Measurements from ENCODE around the gene G0S2.

The G0S2 gene

DNA sequence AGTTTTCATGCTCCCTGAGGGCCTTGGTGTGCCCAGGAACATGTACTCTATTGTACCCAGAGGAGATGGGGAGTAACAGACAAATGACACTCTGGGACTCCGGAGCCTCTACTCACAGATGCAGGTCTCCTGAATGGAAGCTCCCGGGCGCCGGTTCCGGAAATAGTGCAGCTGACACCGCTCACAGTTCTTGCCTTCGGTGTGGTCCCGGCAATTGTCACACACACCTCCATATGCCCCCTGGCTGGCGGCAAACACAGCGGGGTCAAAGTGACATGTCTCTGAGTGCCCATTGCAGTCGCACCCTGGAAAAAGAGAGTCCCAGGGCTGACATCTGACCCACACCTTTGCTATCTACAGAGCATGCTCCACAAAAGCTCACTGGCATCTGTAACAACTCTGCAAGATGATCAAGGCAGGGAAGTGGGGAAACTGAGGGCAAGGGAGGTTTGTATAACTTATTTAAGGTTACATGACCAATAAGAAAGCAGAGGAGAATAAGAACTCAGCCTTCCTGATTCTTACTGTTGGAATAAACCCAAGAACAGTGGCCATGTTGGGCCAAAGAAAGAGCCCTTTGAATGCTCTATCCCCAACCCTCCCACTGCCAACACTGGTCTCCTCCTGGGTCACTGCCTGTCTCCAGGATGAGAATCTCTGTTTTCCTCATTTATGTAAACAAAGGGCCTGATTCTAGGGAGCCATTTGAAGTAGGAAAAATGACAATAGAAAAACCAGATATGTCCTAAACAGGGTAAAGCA lies 45.4 kb upstream of the G0S2 start:
- H3K18ac ChIP-seq (ENCODE audit: low read depth in 1 of 2, low read length in 2 of 2): peak overlapping the region in 1 of 2 experiments; percentile 52

DNA sequence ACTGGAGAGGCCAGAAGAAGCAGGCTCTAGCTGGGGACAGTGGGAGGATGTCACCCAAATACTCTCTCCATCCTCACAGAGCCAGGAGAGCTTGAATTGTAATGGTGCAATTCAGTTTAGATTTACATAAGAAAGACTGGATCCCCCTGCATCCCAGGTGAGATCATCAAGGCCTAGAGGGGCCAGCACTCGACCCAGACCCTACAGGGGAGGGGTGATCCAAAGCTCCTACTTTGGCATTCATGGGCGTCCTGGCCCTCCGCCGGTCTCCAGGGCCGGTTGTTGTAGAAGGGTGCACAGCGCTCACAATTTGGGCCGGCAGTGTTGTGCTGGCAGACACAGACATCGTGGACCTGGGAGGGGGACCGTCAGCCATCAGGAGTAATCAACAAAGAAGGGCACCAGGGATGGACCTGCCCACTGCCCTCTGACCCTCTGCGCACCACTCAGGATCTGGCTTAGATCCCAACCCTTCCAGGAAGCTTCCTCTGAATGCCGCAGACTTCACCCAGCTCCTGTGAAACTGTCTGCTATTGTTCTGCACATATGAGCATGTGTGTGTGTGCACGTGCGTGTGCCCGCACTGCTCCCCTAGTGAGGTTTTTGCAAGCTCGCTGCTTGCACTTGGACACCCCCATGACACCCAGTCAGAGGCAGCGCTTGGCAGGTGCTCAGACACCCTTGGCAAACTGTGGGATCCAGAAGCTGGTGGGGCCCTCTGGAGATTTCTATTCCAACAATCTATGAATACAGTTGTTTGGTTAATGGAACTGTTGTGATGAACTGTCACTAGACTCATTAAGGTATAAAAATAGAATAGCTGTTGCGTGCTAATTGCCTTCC lies 44.6 kb upstream of the G0S2 start:
- DNase-seq: no peak
- WGBS: 79% methylated on average over 17 of the region's 17 CpGs
- H3K4me1 ChIP-seq (ENCODE audit: control insufficient read depth, insufficient read depth, low read depth, low read length): peaks cover 23% of the 10 kb centered on the region
- no peak overlapping the region for H3K4ac ChIP-seq (ENCODE audit: low read depth in 1 of 2, low read length in 2 of 2)
- no peak overlapping the region for H3K14ac ChIP-seq (ENCODE audit: low read length in 2 of 2)
- no peak overlapping the region for H3K27ac ChIP-seq (ENCODE audit: low read length, poor library complexity, severe bottlenecking)
- no peak overlapping the region for H2AFZ ChIP-seq (ENCODE audit: low read depth, low read length)
- H3K9me3 ChIP-seq (ENCODE audit: control insufficient read depth, low read length): no peaks in the 10 kb centered on the region
- no peaks in the 10 kb centered on the region for H3K79me1 ChIP-seq (replicated peaks; ENCODE audit: low read length, poor library complexity, severe bottlenecking)
- H2BK12ac ChIP-seq (ENCODE audit: low read length in 2 of 2): no peak overlapping the region
- H3K4me2 ChIP-seq (ENCODE audit: low read length, poor library complexity, severe bottlenecking): no peak overlapping the region
- H3K4me3 ChIP-seq (ENCODE audit: insufficient read depth in 1 of 2, low read depth in 1 of 2, low read length in 2 of 2): no peak overlapping the region
- no peak overlapping the region for H2BK15ac ChIP-seq (ENCODE audit: low read depth, poor library complexity, severe bottlenecking)
- no peak overlapping the region for H4K8ac ChIP-seq (ENCODE audit: low read length)
- no peak overlapping the region for H2BK120ac ChIP-seq (ENCODE audit: low read depth, low read length)
- no peak overlapping the region for H3K9ac ChIP-seq (ENCODE audit: low read length)
- no peak overlapping the region for H2BK5ac ChIP-seq (ENCODE audit: low read depth, low read length, poor library complexity, severe bottlenecking)
- H2AK5ac ChIP-seq (ENCODE audit: low read length, severe bottlenecking): no peak overlapping the region
- no peak overlapping the region for H3K23ac ChIP-seq (ENCODE audit: low read length in 2 of 2)
- no peak overlapping the region for H3K18ac ChIP-seq (ENCODE audit: low read depth in 1 of 2, low read length in 2 of 2)
- peak overlapping the region; percentile 1 for H4K91ac ChIP-seq (ENCODE audit: low read length)
- H3K27me3 ChIP-seq (ENCODE audit: control insufficient read depth in 1 of 2, insufficient read depth in 1 of 2, low read length in 2 of 2): no peaks in the 10 kb centered on the region
- H3K36me3 ChIP-seq (ENCODE audit: control insufficient read depth in 1 of 2, insufficient read depth in 2 of 2, low read depth in 1 of 2, low read length in 2 of 2): peaks cover 0 to 3% of the 10 kb centered on the region in 2 experiments

More for the DNA sequence above, 45.4 kb upstream of the G0S2 start:
- Histone ChIP-seq H2BK5ac (ENCODE audit: low read depth, low read length, poor library complexity, severe bottlenecking) (no peak overlapping the region), H3K27me3 (ENCODE audit: control insufficient read depth in 1 of 2, insufficient read depth in 1 of 2, low read length in 2 of 2) (no peaks in the 10 kb centered on the region), H3K23ac (ENCODE audit: low read length in 2 of 2) (no peak overlapping the region), H2BK15ac (ENCODE audit: low read depth, poor library complexity, severe bottlenecking) (no peak overlapping the region), H3K9me3 (ENCODE audit: control insufficient read depth, low read length) (no peaks in the 10 kb centered on the region), H3K79me1 (replicated peaks; ENCODE audit: low read length, poor library complexity, severe bottlenecking) (no peaks in the 10 kb centered on the region), H2BK12ac (ENCODE audit: low read length in 2 of 2) (no peak overlapping the region), H4K91ac (ENCODE audit: low read length) (no peak overlapping the region), H3K4ac (ENCODE audit: low read depth in 1 of 2, low read length in 2 of 2) (peak overlapping the region in 1 of 2 experiments; percentile 30), H4K8ac (ENCODE audit: low read length) (no peak overlapping the region), H3K4me3 (ENCODE audit: insufficient read depth in 1 of 2, low read depth in 1 of 2, low read length in 2 of 2) (no peak overlapping the region), H3K4me2 (ENCODE audit: low read length, poor library complexity, severe bottlenecking) (no peak overlapping the region), H3K14ac (ENCODE audit: low read length in 2 of 2) (no peak overlapping the region), H3K9ac (ENCODE audit: low read length) (no peak overlapping the region), H3K4me1 (ENCODE audit: control insufficient read depth, insufficient read depth, low read depth, low read length) (peaks cover 30% of the 10 kb centered on the region), H2AK5ac (ENCODE audit: low read length, severe bottlenecking) (no peak overlapping the region), H2BK120ac (ENCODE audit: low read depth, low read length) (no peak overlapping the region), H3K27ac (ENCODE audit: low read length, poor library complexity, severe bottlenecking) (no peak overlapping the region), H3K36me3 (ENCODE audit: control insufficient read depth in 1 of 2, insufficient read depth in 2 of 2, low read depth in 1 of 2, low read length in 2 of 2) (peaks cover 0 to 3% of the 10 kb centered on the region in 2 experiments), H2AFZ (ENCODE audit: low read depth, low read length) (no peak overlapping the region)
- no peak for DNase-seq
- WGBS: 97% methylated on average over 11 of the region's 11 CpGs

DNA sequence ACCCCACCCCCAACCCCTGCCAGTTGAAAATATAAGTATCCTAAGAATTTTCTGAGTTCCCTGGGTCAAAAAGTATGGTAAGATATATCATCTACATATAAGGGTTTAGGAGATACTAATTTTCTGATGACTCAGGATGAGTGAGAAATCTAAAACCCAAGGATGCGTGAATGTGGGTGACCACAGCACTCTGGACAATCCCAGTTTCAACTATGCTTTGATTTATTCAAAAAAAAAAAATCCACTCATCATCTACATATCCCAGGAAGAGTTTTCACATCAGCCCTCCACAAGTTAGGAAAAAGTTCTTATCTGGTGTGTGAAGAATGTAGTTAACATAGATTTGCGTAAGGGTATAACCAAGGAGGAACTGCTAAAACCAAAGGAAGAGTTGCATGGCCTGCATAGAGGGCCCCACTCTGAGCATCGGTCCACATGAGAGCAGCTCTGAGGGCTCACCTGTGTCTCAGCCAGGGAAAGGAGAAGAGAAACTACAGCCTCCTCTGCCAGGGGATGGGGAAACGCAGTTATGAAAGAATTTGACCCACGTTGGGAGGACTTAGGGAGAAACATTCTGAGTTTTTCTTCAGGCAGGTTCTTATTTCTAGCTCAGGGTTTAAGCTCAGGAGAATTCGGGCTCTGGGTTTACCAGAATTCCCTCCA lies 41.7 kb upstream of the G0S2 start:
- H2AFZ ChIP-seq (ENCODE audit: low read depth, low read length): no peak overlapping the region
- no peak overlapping the region for H2BK5ac ChIP-seq (ENCODE audit: low read depth, low read length, poor library complexity, severe bottlenecking)
- H3K9me3 ChIP-seq (ENCODE audit: control insufficient read depth, low read length): no peaks in the 10 kb centered on the region
- DNase-seq: no peak
- no peak overlapping the region for H2AK5ac ChIP-seq (ENCODE audit: low read length, severe bottlenecking)
- peaks cover 0 to 3% of the 10 kb centered on the region in 2 experiments for H3K36me3 ChIP-seq (ENCODE audit: control insufficient read depth in 1 of 2, insufficient read depth in 2 of 2, low read depth in 1 of 2, low read length in 2 of 2)
- H3K27me3 ChIP-seq (ENCODE audit: control insufficient read depth in 1 of 2, insufficient read depth in 1 of 2, low read length in 2 of 2): no peaks in the 10 kb centered on the region
- no peak overlapping the region for H3K18ac ChIP-seq (ENCODE audit: low read depth in 1 of 2, low read length in 2 of 2)
- no peak overlapping the region for H4K91ac ChIP-seq (ENCODE audit: low read length)
- H3K4me2 ChIP-seq (ENCODE audit: low read length, poor library complexity, severe bottlenecking): no peak overlapping the region
- no peak overlapping the region for H3K4ac ChIP-seq (ENCODE audit: low read depth in 1 of 2, low read length in 2 of 2)
- H3K79me1 ChIP-seq (replicated peaks; ENCODE audit: low read length, poor library complexity, severe bottlenecking): no peaks in the 10 kb centered on the region
- peaks cover 5% of the 10 kb centered on the region for H3K4me1 ChIP-seq (ENCODE audit: control insufficient read depth, insufficient read depth, low read depth, low read length)
- no peak overlapping the region for H2BK120ac ChIP-seq (ENCODE audit: low read depth, low read length)
- no peak overlapping the region for H2BK15ac ChIP-seq (ENCODE audit: low read depth, poor library complexity, severe bottlenecking)
- no peak overlapping the region for H3K23ac ChIP-seq (ENCODE audit: low read length in 2 of 2)
- 92% methylated on average over 6 of the region's 6 CpGs for WGBS
- no peak overlapping the region for H3K9ac ChIP-seq (ENCODE audit: low read length)
- no peak overlapping the region for H3K27ac ChIP-seq (ENCODE audit: low read length, poor library complexity, severe bottlenecking)
- no peak overlapping the region for H2BK12ac ChIP-seq (ENCODE audit: low read length in 2 of 2)
- no peak overlapping the region for H3K4me3 ChIP-seq (ENCODE audit: insufficient read depth in 1 of 2, low read depth in 1 of 2, low read length in 2 of 2)
- no peak overlapping the region for H4K8ac ChIP-seq (ENCODE audit: low read length)
- no peak overlapping the region for H3K14ac ChIP-seq (ENCODE audit: low read length in 2 of 2)

Measured in mesenchymal stem cell (in vitro differentiated cells and primary cell).